Fibroblast of skin of right quadriceps (primary cell): ENCODE measurements around the gene KRR1.
A peak's percentile ranks its signal among the peaks of the same experiment; 100 is the strongest.
"Not testable (repeated sequence)": the region's sequence is repeated elsewhere in the genome, so short reads cannot be mapped to it uniquely, and the experiment has no call there.

ENCODE experiments used
- DNase-seq: peaks from one replicate; pipeline ENCODE4 v3.0.0-alpha.2; 2013

KRR1 gene

GRCh38 chr12:75522124-75522523 is 10.7 kb upstream of the KRR1 start:
- DNase-seq, result not testable (repeated sequence)

GRCh38 chr12:75521224-75521623 is 9.8 kb upstream of the KRR1 start:
- DNase-seq, result not testable (repeated sequence)

GRCh38 chr12:75509621-75510020 is 1.8 kb downstream of the KRR1 start:
- DNase-seq, result no peak

- no peak for DNase-seq
Measured at GRCh38 chr12:75508159-75508558, 3.2 kb downstream of the KRR1 start.

GRCh38 chr12:75507086-75507485 is 4.3 kb downstream of the KRR1 start:
- DNase-seq, result no peak

GRCh38 chr12:75505706-75506312 is 5.6 kb downstream of the KRR1 start:
- DNase-seq, result peak; percentile 43

GRCh38 chr12:75503866-75504265 is 7.5 kb downstream of the KRR1 start:
- DNase-seq, result no peak

GRCh38 chr12:75503459-75503858 is 8.0 kb downstream of the KRR1 start:
- no peak for DNase-seq

- no peak for DNase-seq
Measured at GRCh38 chr12:75491169-75491568, 20.2 kb downstream of the KRR1 start.

- DNase-seq, result peak; percentile 47
Measured at GRCh38 chr12:75489613-75490210, 21.7 kb downstream of the KRR1 start.

- DNase-seq, result no peak
Measured at GRCh38 chr12:75489187-75489586, 22.2 kb downstream of the KRR1 start.

- DNase-seq, result peak; percentile 42
Measured at GRCh38 chr12:75488553-75488952, 22.9 kb downstream of the KRR1 start.

GRCh38 chr12:75487308-75487707 is 24.1 kb downstream of the KRR1 start:
- DNase-seq, result no peak

- not testable (repeated sequence) for DNase-seq
Measured at GRCh38 chr12:75484450-75484849, 27.0 kb downstream of the KRR1 start.

GRCh38 chr12:75483431-75483830 is 28.0 kb downstream of the KRR1 start:
- no peak for DNase-seq

- DNase-seq, result no peak
Measured at GRCh38 chr12:75482646-75483045, 28.8 kb downstream of the KRR1 start.

GRCh38 chr12:75481774-75482173 is 29.6 kb downstream of the KRR1 start:
- DNase-seq, result peak; percentile 65

GRCh38 chr12:75481013-75481705 is 30.2 kb downstream of the KRR1 start:
- DNase-seq, result peak; percentile 30

GRCh38 chr12:75480469-75480949 is 30.9 kb downstream of the KRR1 start, which contains the start of gene GLIPR1:
TSS of gene GLIPR1 (plus strand) at chr12:75480755. CDS start at chr12:75480881, 126 bp downstream.
- DNase-seq, result peak; percentile 99

GRCh38 chr12:75479963-75480461 is 31.4 kb downstream of the KRR1 start:
- peak; percentile 66 for DNase-seq

- DNase-seq, result peak; percentile 68
Measured at GRCh38 chr12:75478116-75478794, 33.2 kb downstream of the KRR1 start.

GRCh38 chr12:75477137-75477536 is 34.3 kb downstream of the KRR1 start:
- DNase-seq, result no peak

- DNase-seq, result no peak
Measured at GRCh38 chr12:75476071-75476470, 35.3 kb downstream of the KRR1 start.
